MM.1S (cell line): Measurements from ENCODE around the gene TMEM35B.

ENCODE experiments used
- DNase-seq: peaks from one replicate; pipeline ENCODE4 v3.0.0-alpha.2; 2015
- H2AFZ ChIP-seq: fragments of 300-600 bp; sonication (generic); 2 replicates; pipeline ENCODE4 v1.6.0; 2016; ENCODE audit warnings: antibody characterized with exemption, low read length
- H3F3A ChIP-seq: fragments of 300-600 bp; sonication (generic); 2 replicates; pipeline ENCODE4 v1.6.1; 2016; ENCODE audit warnings: mild to moderate bottlenecking, antibody characterized with exemption, low read length, moderate library complexity, mixed read lengths; ENCODE audit not compliant: insufficient read depth
- H3K27ac ChIP-seq: fragments of 300-600 bp; sonication (generic); 2 replicates; pipeline ENCODE4 v1.5.1; 2016; ENCODE audit warnings: mild to moderate bottlenecking, low read length
- H3K27me3 ChIP-seq: fragments of 300-600 bp; sonication (generic); replicated peaks from 2 replicates; pipeline ENCODE4 v1.6.0; 2016; ENCODE audit warnings: low read length; ENCODE audit not compliant: insufficient read depth
- H3K36me3 ChIP-seq: fragments of 300-600 bp; sonication (generic); replicated peaks from 2 replicates; pipeline ENCODE4 v1.6.1; 2016; ENCODE audit warnings: mild to moderate bottlenecking, low read length, mixed read lengths; ENCODE audit not compliant: insufficient read depth
- H3K4me1 ChIP-seq: fragments of 300-600 bp; sonication (generic); 2 replicates; pipeline ENCODE4 v1.6.1; 2016; ENCODE audit warnings: low read length, mixed read lengths
- H3K4me2 ChIP-seq: fragments of 300-600 bp; sonication (generic); 2 replicates; pipeline ENCODE4 v1.6.0; 2016; ENCODE audit warnings: low read depth, low read length
- H3K4me3 ChIP-seq: fragments of 300-600 bp; sonication (generic); 2 replicates; pipeline ENCODE4 v1.5.1; 2016; ENCODE audit warnings: low read length, mixed read lengths
- H3K79me2 ChIP-seq: fragments of 300-600 bp; sonication (generic); 2 replicates; pipeline ENCODE4 v1.6.1; 2016; ENCODE audit warnings: mixed run types, low read length, mixed read lengths
- H3K9ac ChIP-seq: fragments of 300-600 bp; sonication (generic); 2 replicates; pipeline ENCODE4 v1.6.1; 2016; ENCODE audit warnings: low read length, mixed read lengths
- H3K9me2 ChIP-seq: fragments of 300-600 bp; sonication (generic); replicated peaks from 2 replicates; pipeline ENCODE4 v1.6.1; 2016; ENCODE audit warnings: mild to moderate bottlenecking, low read length, mixed read lengths; ENCODE audit not compliant: insufficient read depth
- H3K9me3 ChIP-seq: fragments of 300-600 bp; sonication (generic); replicated peaks from 2 replicates; pipeline ENCODE4 v1.6.1; 2016; ENCODE audit warnings: mild to moderate bottlenecking, low read length, mixed read lengths; ENCODE audit not compliant: insufficient read depth
- H4K20me1 ChIP-seq: fragments of 300-600 bp; sonication (generic); 2 replicates; pipeline ENCODE4 v1.6.1; 2016; ENCODE audit warnings: mild to moderate bottlenecking, low read length, moderate library complexity, mixed read lengths; ENCODE audit not compliant: insufficient read depth
- EZH2 ChIP-seq: fragments of 300-600 bp; sonication (generic); optimal IDR thresholded peaks from 2 replicates; pipeline ENCODE3; 2017; ENCODE audit warnings: low read depth, mild to moderate bottlenecking, antibody characterized with exemption, low read length, mixed read lengths
- EZH2phosphoT487 ChIP-seq: fragments of 300-600 bp; sonication (generic); IDR thresholded peaks from 2 replicates; pipeline ENCODE4 v1.6.1; 2018; ENCODE audit warnings: antibody characterized with exemption, low read length
- TF ChIP-seq, protein P1 (sequence below): fragments of 300-600 bp; sonication (generic); IDR thresholded peaks from 2 replicates; pipeline ENCODE4 v1.5.1; 2016; ENCODE audit warnings: antibody characterized with exemption, low read length, mixed read lengths

TMEM35B gene

DNA sequence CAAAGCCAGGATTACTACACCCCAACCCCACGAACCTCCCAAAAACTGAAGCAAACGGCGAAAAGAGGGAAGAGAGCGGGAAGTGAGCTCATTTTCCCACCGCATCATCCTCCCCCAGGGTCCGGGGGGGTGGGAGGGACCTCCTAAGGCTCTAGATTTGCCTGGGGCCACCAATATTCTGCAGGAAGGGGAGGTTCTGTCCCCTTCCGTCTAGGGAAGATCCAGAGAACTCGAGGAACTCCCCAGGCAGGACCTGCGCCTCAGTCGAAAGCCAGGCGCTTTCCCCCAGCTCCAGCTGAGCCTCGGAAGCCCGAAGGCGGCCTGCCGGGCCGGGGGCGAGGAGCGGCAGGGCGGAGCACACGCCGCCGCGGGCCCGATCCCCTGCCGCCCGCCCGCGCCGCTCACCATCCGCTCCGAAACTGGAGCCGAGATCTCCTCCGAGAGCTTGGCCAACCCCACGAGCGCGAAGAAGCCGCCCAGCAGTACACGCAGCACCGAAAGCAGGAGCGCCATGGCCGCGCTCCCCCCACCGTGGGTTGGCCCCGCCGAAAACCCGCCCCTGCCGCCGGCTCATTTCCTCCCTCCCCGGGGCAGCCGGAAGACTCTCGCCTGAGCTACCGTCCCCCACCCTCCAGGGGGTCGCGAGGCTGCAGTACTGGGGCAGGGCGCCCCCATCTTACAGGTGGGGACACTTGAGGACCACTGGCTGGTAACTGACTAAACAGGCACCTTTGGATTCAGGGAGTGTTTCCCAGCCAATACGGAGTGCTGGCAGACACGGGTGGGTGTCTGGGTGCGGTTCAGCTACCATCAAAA is at the start of gene TMEM35B:
Gene TMEM35B (minus strand): TSS at position 555 of the 816 bp plus-strand sequence. CDS start 42 bp downstream, at position 513.
- Histone ChIP-seq H3K4me2 (peak within 1 kb of the TSS; percentile 96), H3K79me2 (peaks cover 7% of the 10 kb centered on the region; the same call in 1 of the 2 replicates), H3K9ac (peak within 1 kb of the TSS; percentile 43), H2AFZ (peak within 1 kb of the TSS; percentile 77), H3K9me3 (no peaks in the 10 kb centered on the region), H3K9me2 (no peaks in the 10 kb centered on the region), H3F3A (peaks cover 6% of the 10 kb centered on the region), H3K4me1 (0 out of 2 replicates have a peak, but pooled peaks cover 5% of the 10 kb centered on the region), H3K4me3 (peak within 1 kb of the TSS; percentile 63), H4K20me1 (no peaks in the 10 kb centered on the region), H3K27me3 (no peaks in the 10 kb centered on the region), H3K36me3 (no peaks in the 10 kb centered on the region), H3K27ac (peak within 1 kb of the TSS; percentile 2; the same call in 1 of the 2 replicates)
- no peak for TF ChIP-seq EZH2
- TF ChIP-seq, protein P1, sequence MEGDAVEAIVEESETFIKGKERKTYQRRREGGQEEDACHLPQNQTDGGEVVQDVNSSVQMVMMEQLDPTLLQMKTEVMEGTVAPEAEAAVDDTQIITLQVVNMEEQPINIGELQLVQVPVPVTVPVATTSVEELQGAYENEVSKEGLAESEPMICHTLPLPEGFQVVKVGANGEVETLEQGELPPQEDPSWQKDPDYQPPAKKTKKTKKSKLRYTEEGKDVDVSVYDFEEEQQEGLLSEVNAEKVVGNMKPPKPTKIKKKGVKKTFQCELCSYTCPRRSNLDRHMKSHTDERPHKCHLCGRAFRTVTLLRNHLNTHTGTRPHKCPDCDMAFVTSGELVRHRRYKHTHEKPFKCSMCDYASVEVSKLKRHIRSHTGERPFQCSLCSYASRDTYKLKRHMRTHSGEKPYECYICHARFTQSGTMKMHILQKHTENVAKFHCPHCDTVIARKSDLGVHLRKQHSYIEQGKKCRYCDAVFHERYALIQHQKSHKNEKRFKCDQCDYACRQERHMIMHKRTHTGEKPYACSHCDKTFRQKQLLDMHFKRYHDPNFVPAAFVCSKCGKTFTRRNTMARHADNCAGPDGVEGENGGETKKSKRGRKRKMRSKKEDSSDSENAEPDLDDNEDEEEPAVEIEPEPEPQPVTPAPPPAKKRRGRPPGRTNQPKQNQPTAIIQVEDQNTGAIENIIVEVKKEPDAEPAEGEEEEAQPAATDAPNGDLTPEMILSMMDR = peak; percentile 22
- DNase-seq = peak; percentile 76

DNA sequence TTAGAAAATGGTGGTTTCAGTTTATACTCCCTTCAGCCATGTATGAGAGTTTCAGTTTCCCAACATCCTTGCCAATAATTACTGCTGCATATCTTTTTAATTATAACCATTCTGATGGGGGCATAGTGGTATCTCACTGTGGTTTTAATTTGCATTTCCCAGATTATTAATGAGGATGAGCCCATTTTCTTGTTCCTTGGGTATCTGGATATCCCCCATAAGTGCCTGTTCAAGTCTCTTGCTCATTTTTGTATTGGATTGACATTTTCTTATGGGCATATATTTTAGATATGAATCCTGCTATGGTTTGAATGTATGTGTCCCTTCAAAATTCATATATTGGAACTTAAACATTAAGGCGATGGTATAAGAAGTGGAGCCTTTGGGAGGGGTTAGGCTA is 48.2 kb upstream of the TMEM35B start:
- DNase-seq = no peak
- Histone ChIP-seq H3K4me2 (no peak overlapping the region), H3K4me1 (no peaks in the 10 kb centered on the region; the same call in 1 of the 2 replicates), H3K27ac (no peak overlapping the region), H3K9me2 (no peaks in the 10 kb centered on the region), H4K20me1 (no peaks in the 10 kb centered on the region), H3F3A (peaks cover 5% of the 10 kb centered on the region), H3K36me3 (no peaks in the 10 kb centered on the region), H3K27me3 (no peaks in the 10 kb centered on the region), H3K9ac (no peak overlapping the region), H3K4me3 (no peak overlapping the region), H2AFZ (no peak overlapping the region), H3K9me3 (no peaks in the 10 kb centered on the region), H3K79me2 (peaks cover 23% of the 10 kb centered on the region)
- TF ChIP-seq EZH2 (no peak), EZH2phosphoT487 (no peak)
- TF ChIP-seq, protein P1 = no peak

DNA sequence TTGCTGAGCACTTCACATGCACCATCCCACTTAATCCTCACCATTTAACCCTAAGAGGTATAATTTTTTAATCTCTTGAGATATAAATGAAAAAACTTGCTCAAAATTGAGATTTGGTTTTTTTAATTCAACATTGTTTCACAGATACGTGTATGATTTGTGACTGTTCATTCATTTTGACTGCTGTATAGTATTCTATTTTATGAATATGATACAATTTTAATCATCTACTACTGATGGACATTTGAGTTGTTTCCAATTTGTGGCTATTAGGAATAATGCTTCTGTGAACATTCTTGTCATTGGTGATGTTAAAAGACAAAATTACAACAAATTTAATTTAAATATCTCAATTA is 47.2 kb upstream of the TMEM35B start:
- Histone ChIP-seq H3F3A (peaks cover 5% of the 10 kb centered on the region), H3K9me3 (no peaks in the 10 kb centered on the region), H2AFZ (peak overlapping the region; percentile 99), H3K27me3 (no peaks in the 10 kb centered on the region), H3K36me3 (no peaks in the 10 kb centered on the region), H3K4me3 (peak overlapping the region; percentile 99), H3K4me2 (peak overlapping the region; percentile 70; the same call in 1 of the 2 replicates), H3K79me2 (peaks cover 26% of the 10 kb centered on the region), H3K4me1 (no peaks in the 10 kb centered on the region; the same call in 1 of the 2 replicates), H3K9ac (no peak overlapping the region), H3K9me2 (no peaks in the 10 kb centered on the region), H3K27ac (no peak overlapping the region), H4K20me1 (no peaks in the 10 kb centered on the region)
- TF ChIP-seq, protein P1 = no peak
- TF ChIP-seq EZH2 = no peak
- no peak for TF ChIP-seq EZH2phosphoT487
- no peak for DNase-seq
